Mesenchymal stem cell (in vitro differentiated cells and primary cell): ENCODE results near the gene KIF13A.

ENCODE experiments used
- DNase-seq: peaks from one replicate; pipeline ENCODE4 v3.0.0-alpha.2; 2013
- H2AFZ ChIP-seq: one replicate; pipeline ENCODE4 v1.6.1; 2013; ENCODE audit warnings: low read depth, mild to moderate bottlenecking, control low read depth, inconsistent platforms, low read length, moderate library complexity
- H2AK5ac ChIP-seq: 2 replicates; pipeline ENCODE4 v1.6.1; 2013; ENCODE audit warnings: low read length, moderate library complexity, mild to moderate bottlenecking, inconsistent platforms; ENCODE audit not compliant: severe bottlenecking
- H2BK120ac ChIP-seq: one replicate; pipeline ENCODE4 v1.6.1; 2013; ENCODE audit warnings: low read depth, mild to moderate bottlenecking, inconsistent platforms, low read length, moderate library complexity
- H2BK12ac ChIP-seq, 2 experiments: one replicate each; pipeline ENCODE4 v1.6.1; 2013; ENCODE audit warnings: inconsistent platforms in 2 of 2, low read length in 2 of 2, mild to moderate bottlenecking in 2 of 2, moderate library complexity in 2 of 2, control low read depth in 1 of 2
- H2BK15ac ChIP-seq: one replicate; pipeline ENCODE4 v1.6.1; 2013; ENCODE audit warnings: mild to moderate bottlenecking, low read depth, inconsistent platforms; ENCODE audit not compliant: poor library complexity, severe bottlenecking
- H2BK5ac ChIP-seq: 2 replicates; pipeline ENCODE4 v1.6.1; 2013; ENCODE audit warnings: low read depth, mild to moderate bottlenecking, low read length, control low read depth, inconsistent platforms; ENCODE audit not compliant: poor library complexity, severe bottlenecking
- H3K14ac ChIP-seq, 2 experiments: one replicate each; pipeline ENCODE4 v1.6.1; 2013; ENCODE audit warnings: inconsistent platforms in 2 of 2, low read length in 2 of 2, control low read depth in 1 of 2, mild to moderate bottlenecking in 1 of 2, moderate library complexity in 1 of 2
- H3K18ac ChIP-seq, 2 experiments: one replicate each; pipeline ENCODE4 v1.6.1; 2013; ENCODE audit warnings: inconsistent platforms in 2 of 2, low read length in 2 of 2, control low read depth in 1 of 2, low read depth in 1 of 2, mild to moderate bottlenecking in 1 of 2
- H3K23ac ChIP-seq, 2 experiments: one replicate each; pipeline ENCODE4 v1.6.1; 2013; ENCODE audit warnings: inconsistent platforms in 2 of 2, low read length in 2 of 2, mild to moderate bottlenecking in 2 of 2, moderate library complexity in 2 of 2, control low read depth in 1 of 2
- H3K27ac ChIP-seq: 2 replicates; pipeline ENCODE4 v1.5.1; 2013; ENCODE audit warnings: mild to moderate bottlenecking, moderate library complexity, low read length, control low read depth, inconsistent platforms; ENCODE audit not compliant: poor library complexity, severe bottlenecking
- H3K27me3 ChIP-seq, 2 experiments: 2 replicates each; pipeline versions ENCODE4 v1.6.1 to v1.7.0; 2013; ENCODE audit warnings: low read length in 2 of 2, mild to moderate bottlenecking in 2 of 2, moderate library complexity in 2 of 2, control low read depth in 1 of 2, inconsistent platforms in 1 of 2; ENCODE audit not compliant: control insufficient read depth in 1 of 2, insufficient read depth in 1 of 2
- H3K36me3 ChIP-seq, 2 experiments: 2 replicates each; pipeline versions ENCODE4 v1.6.1 to v1.7.0; 2013; ENCODE audit warnings: low read length in 2 of 2, control low read depth in 1 of 2, inconsistent platforms in 1 of 2, low read depth in 1 of 2, mild to moderate bottlenecking in 1 of 2; ENCODE audit not compliant: insufficient read depth in 2 of 2, control insufficient read depth in 1 of 2
- H3K4ac ChIP-seq, 2 experiments: one replicate each; pipeline ENCODE4 v1.6.1; 2013; ENCODE audit warnings: inconsistent platforms in 2 of 2, low read length in 2 of 2, mild to moderate bottlenecking in 2 of 2, moderate library complexity in 2 of 2, control low read depth in 1 of 2, low read depth in 1 of 2
- H3K4me1 ChIP-seq: 2 replicates; pipeline ENCODE4 v1.6.1; 2013; ENCODE audit warnings: low read depth, low read length, control low read depth; ENCODE audit not compliant: control insufficient read depth, insufficient read depth
- H3K4me2 ChIP-seq: 2 replicates; pipeline ENCODE4 v1.6.1; 2013; ENCODE audit warnings: low read length, mild to moderate bottlenecking, inconsistent platforms; ENCODE audit not compliant: poor library complexity, severe bottlenecking
- H3K4me3 ChIP-seq, 2 experiments: 2 replicates each; pipeline versions ENCODE4 v1.5.1 to v1.7.0; 2013; ENCODE audit warnings: low read length in 2 of 2, mild to moderate bottlenecking in 2 of 2, control low read depth in 1 of 2, low read depth in 1 of 2; ENCODE audit not compliant: insufficient read depth in 1 of 2
- H3K79me1 ChIP-seq: replicated peaks from 2 replicates; pipeline ENCODE4 v1.6.1; 2013; ENCODE audit warnings: mild to moderate bottlenecking, control low read depth, low read length, inconsistent platforms; ENCODE audit not compliant: poor library complexity, severe bottlenecking
- H3K9ac ChIP-seq: 2 replicates; pipeline ENCODE4 v1.7.0; 2013; ENCODE audit warnings: mild to moderate bottlenecking, low read length, moderate library complexity
- H3K9me3 ChIP-seq: 2 replicates; pipeline ENCODE4 v1.7.0; 2013; ENCODE audit warnings: mild to moderate bottlenecking, low read length; ENCODE audit not compliant: control insufficient read depth
- H4K8ac ChIP-seq: one replicate; pipeline ENCODE4 v1.6.1; 2013; ENCODE audit warnings: inconsistent platforms, mild to moderate bottlenecking, low read length, moderate library complexity
- H4K91ac ChIP-seq: one replicate; pipeline ENCODE4 v1.6.1; 2013; ENCODE audit warnings: mild to moderate bottlenecking, low read length, inconsistent platforms
- WGBS: methylation state at CpG from one replicate; pipeline ENCODE4 v1.1.7; 2013; ENCODE audit warnings: mixed read lengths; 5-methylcytosine and 5-hydroxymethylcytosine counted together

Gene KIF13A

DNA sequence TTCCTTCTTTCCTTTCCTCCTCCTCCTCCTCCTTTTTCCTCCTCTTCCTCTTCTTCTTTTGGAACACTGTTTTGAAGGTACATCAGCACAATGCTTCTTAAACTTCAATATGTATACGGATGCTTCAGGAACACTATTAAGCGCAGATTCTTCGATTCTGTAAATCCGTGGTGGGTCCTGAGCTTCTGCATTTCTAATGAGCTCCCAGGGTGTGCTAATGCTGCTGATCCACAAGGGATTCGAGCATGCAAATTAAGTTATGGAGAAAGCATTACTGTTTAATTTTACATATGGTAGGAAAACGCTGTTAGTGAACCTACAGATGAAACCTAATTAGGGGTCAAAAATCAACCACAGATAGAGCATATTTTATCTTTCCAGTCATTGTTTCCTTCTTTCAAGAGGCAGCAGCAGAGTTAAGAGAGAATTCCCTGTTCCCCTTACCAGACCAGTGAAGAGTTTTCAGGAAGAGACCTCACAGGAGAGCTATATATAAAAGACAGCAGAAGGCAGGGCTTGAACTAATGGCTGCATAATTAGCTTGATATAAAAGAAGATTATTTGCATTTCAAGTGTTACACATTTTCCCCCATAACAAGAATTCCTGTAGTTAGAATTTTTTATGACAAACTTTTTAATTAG lies 47.2 kb downstream of the KIF13A start:
- Histone ChIP-seq H3K23ac (no peak overlapping the region), H3K18ac (no peak overlapping the region), H2AFZ (no peak overlapping the region), H4K91ac (no peak overlapping the region), H3K36me3 (peaks cover 0 to 3% of the 10 kb centered on the region in 2 experiments), H3K4me3 (no peak overlapping the region), H4K8ac (no peak overlapping the region), H3K27me3 (no peaks in the 10 kb centered on the region), H3K79me1 (peaks cover 22% of the 10 kb centered on the region), H2BK15ac (no peak overlapping the region), H3K27ac (no peak overlapping the region), H3K4me2 (no peak overlapping the region), H3K4ac (no peak overlapping the region), H2BK12ac (no peak overlapping the region), H2BK5ac (no peak overlapping the region), H2BK120ac (no peak overlapping the region), H3K9ac (no peak overlapping the region), H3K4me1 (peaks cover 1% of the 10 kb centered on the region), H3K14ac (no peak overlapping the region), H2AK5ac (no peak overlapping the region), H3K9me3 (no peaks in the 10 kb centered on the region)
- WGBS, result 60% methylated on average over 6 of the region's 6 CpGs
- DNase-seq, result no peak

DNA sequence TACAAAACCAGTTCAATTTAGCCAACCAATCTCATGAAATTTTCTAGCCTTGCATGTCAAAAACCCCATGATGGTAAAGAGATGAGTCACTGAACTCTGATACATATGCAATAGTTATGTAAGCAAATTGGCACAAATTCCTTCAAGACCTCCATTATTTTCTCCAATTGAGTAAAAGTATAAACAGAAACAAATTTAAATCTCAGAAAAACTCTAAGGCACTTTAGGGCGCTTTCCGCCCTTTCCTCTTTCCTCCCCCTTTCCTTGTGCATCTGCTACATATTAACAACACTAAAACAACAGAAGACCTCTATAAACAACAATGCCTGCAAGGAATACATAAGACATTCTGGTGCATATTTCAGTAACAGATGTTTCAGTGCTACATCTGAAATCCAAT lies 48.5 kb downstream of the KIF13A start:
- no peak overlapping the region for H2BK5ac ChIP-seq
- WGBS, result 77% methylated on average over 2 of the region's 2 CpGs
- H3K4me2 ChIP-seq, result no peak overlapping the region
- DNase-seq, result peak; percentile 67
- H3K27ac ChIP-seq, result no peak overlapping the region
- no peak overlapping the region for H2AFZ ChIP-seq
- peaks cover 0 to 3% of the 10 kb centered on the region in 2 experiments for H3K36me3 ChIP-seq
- no peak overlapping the region for H2AK5ac ChIP-seq
- H2BK15ac ChIP-seq, result no peak overlapping the region
- H2BK120ac ChIP-seq, result no peak overlapping the region
- no peak overlapping the region for H4K8ac ChIP-seq
- no peak overlapping the region for H3K14ac ChIP-seq
- H3K4me3 ChIP-seq, result no peak overlapping the region
- no peak overlapping the region for H3K18ac ChIP-seq
- H4K91ac ChIP-seq, result no peak overlapping the region
- H3K4ac ChIP-seq, result no peak overlapping the region
- H3K9ac ChIP-seq, result no peak overlapping the region
- H2BK12ac ChIP-seq, result no peak overlapping the region
- H3K4me1 ChIP-seq, result peaks cover 1% of the 10 kb centered on the region
- peaks cover 31% of the 10 kb centered on the region for H3K79me1 ChIP-seq
- H3K27me3 ChIP-seq, result no peaks in the 10 kb centered on the region
- no peak overlapping the region for H3K23ac ChIP-seq
- no peaks in the 10 kb centered on the region for H3K9me3 ChIP-seq

DNA sequence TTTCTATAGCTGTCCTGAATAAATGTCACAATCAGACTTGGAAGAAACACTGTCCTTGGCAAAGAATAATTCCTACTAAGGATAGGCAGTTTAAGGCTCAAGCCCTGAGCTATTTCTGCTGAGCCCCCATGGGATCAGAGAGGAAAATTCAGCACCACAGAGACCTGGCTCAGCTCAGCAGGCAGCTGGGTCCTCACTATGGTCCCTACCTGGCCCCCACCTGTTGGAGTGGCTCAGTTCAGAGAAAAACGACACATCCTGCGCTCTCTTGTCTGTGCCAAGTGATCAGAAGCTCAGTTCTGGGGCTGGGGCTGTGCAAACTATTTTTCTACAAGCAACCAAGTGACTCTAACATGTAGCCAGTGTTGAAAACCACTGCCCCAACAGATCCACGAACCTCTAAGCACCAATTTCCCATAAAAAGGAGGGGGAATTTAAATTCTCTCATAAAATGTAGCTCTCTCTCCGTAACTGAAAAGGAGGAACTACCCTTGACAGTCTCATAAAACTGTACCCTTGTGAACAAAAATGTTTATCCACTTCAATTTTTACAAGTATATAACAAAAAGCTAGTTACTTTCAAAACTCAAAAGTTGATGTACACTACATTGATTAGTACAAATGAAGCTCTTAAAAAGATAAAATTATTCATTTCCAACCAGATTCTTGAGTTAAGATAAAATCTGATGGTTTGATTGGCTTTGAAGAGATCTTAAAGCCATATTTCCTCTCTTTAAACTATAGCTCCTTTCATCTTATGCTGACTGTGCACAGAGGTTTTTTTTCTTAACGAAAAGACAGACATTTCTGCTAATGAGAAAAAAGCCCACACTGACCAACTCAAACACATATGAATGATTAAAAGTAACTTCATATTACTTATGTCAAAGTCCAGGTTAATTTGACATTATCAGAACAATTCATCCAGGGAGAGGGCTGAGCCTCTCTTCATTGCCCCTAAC lies 52.0 kb downstream of the KIF13A start:
- Histone ChIP-seq H4K91ac (no peak overlapping the region), H3K14ac (peak overlapping the region in 1 of 2 experiments; percentile 15), H3K9ac (no peak overlapping the region), H2BK15ac (no peak overlapping the region), H2BK12ac (no peak overlapping the region), H2AFZ (no peak overlapping the region), H3K27me3 (no peaks in the 10 kb centered on the region), H3K79me1 (peaks cover 26% of the 10 kb centered on the region), H3K4ac (no peak overlapping the region), H4K8ac (no peak overlapping the region), H3K18ac (no peak overlapping the region), H3K23ac (peak overlapping the region in 1 of 2 experiments; percentile 40), H3K4me2 (no peak overlapping the region), H3K4me1 (peaks cover 3% of the 10 kb centered on the region), H2AK5ac (no peak overlapping the region), H2BK120ac (no peak overlapping the region), H3K9me3 (no peaks in the 10 kb centered on the region), H3K27ac (no peak overlapping the region), H2BK5ac (no peak overlapping the region), H3K36me3 (peaks cover 0 to 3% of the 10 kb centered on the region in 2 experiments), H3K4me3 (no peak overlapping the region)
- WGBS, result 94% methylated on average over 4 of the region's 5 CpGs
- DNase-seq, result no peak

DNA sequence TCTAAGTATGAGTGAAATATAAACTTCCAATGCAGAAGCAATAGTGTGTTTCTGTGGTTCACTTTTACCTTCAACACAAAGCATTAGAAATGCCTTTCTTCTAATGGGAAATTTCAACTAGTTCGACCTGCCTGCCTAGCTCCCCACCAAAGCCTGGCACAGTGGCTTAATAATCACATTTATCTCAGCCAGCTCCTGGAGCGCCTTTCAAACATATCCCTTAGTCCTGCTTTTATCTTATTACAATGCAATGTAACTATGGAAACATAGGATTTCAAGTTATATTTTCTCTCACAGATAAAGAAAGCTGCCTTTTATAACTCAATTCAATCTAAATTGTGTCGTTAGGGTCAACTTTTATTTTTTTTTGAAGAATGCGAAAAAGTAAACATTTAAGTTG lies 53.7 kb downstream of the KIF13A start:
- H3K9me3 ChIP-seq, result no peaks in the 10 kb centered on the region
- no peak overlapping the region for H3K27ac ChIP-seq
- no peak overlapping the region for H3K14ac ChIP-seq
- H2BK12ac ChIP-seq, result no peak overlapping the region
- DNase-seq, result no peak
- H3K79me1 ChIP-seq, result peaks cover 29% of the 10 kb centered on the region
- no peak overlapping the region for H4K8ac ChIP-seq
- no peak overlapping the region for H3K4me3 ChIP-seq
- no peaks in the 10 kb centered on the region for H3K36me3 ChIP-seq
- WGBS, result 94% methylated on average over 2 of the region's 4 CpGs
- no peak overlapping the region for H3K4me2 ChIP-seq
- H3K4me1 ChIP-seq, result peaks cover 9% of the 10 kb centered on the region
- H3K9ac ChIP-seq, result peak overlapping the region; percentile 92
- no peak overlapping the region for H2AFZ ChIP-seq
- H3K27me3 ChIP-seq, result no peaks in the 10 kb centered on the region
- H4K91ac ChIP-seq, result no peak overlapping the region
- H3K23ac ChIP-seq, result no peak overlapping the region
- H2BK120ac ChIP-seq, result no peak overlapping the region
- H2BK15ac ChIP-seq, result no peak overlapping the region
- no peak overlapping the region for H3K18ac ChIP-seq
- H3K4ac ChIP-seq, result no peak overlapping the region
- H2AK5ac ChIP-seq, result no peak overlapping the region
- H2BK5ac ChIP-seq, result no peak overlapping the region
